Activated CD8-positive, alpha-beta memory T cell treated with anti-CD3 and anti-CD28 coated beads for 4 hours (primary cell): Measurements from ENCODE around the gene OTUD5.

ENCODE experiments used
- DNase-seq, 2 donors: peaks; one replicate each; pipeline ENCODE4 v3.0.0-alpha.2; 2020; ENCODE audit warnings: low read depth in 2 of 2

Gene OTUD5

DNA sequence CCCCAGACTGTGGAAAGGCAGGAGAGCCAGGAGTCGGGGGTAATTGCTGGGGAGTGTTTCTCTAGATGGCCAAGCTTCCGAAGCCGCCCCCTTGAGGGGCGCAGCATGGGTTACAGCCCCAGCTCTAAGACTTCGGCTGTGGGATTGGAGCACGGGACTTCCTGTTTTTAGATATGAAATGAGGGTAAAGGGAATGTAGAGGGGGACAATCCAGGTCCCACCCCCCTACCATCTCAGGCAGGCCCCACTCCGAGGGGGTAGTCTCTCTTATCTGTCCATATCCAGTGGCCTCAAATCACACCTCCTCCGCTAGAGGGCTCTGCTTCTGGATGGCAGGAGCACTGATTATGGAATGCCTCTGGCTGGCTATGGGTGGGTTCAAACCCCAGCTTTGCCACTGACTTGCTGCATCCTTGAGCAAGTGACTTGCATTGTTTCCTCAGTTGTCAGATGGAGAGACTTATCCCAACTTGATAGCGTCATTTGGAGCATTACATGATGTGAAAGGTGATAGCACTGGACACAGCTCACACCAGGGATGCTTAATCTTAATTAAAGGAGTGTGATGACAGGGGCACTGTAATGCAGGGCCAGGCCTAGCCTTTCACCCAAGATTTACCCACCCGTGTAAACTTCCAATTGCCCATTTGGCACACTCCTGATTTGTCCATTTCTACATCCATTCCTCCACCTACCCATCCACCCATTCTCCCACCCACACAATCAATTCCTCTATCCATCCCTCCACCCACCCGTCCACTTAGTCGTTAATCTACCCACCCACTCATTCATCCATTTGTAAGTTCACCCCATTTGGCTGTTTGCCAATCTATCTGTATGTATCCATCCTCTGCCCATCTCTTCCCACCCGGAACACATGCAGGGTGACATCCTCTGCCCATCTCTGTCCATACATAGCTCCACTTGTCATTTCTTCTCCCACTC lies 15.1 kb upstream of the OTUD5 start:
- DNase-seq, result no peak

GRCh38 chrX:48971249-48972219 lies 14.1 kb upstream of the OTUD5 start, which contains the start of gene KCND1:
KCND1 (minus strand) TSS chrX:48971844; CDS start chrX:48970271, 1,573 bp downstream.
- no peak for DNase-seq

DNA sequence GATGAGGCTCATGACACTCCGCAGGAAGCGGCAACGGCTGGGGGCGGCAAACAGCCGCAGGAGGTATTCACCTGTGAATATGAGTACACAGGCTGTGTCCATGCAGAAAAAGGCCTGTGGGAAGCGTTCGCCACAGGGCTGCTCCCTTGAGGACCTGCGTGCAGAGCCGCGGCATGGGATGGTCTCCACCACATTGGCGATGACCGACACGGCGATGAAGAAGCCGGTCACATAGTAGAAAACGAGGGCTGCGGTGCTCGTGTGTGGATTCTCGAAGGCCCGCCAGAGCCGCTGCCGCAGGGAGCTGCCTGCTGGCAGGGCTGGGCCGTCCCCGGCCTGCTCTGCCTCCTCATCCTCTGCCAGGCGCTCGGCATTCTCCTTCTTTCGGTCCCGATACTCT lies 12.1 kb upstream of the OTUD5 start:
- no peak for DNase-seq

- DNase-seq, result no peak
Observed at GRCh38 chrX:48968377-48968776, 11.0 kb upstream of the OTUD5 start.

- DNase-seq, result no peak
Observed at GRCh38 chrX:48966796-48967579, 9.6 kb upstream of the OTUD5 start.

- DNase-seq, result no peak
Observed at GRCh38 chrX:48965959-48966358, 8.6 kb upstream of the OTUD5 start.

DNA sequence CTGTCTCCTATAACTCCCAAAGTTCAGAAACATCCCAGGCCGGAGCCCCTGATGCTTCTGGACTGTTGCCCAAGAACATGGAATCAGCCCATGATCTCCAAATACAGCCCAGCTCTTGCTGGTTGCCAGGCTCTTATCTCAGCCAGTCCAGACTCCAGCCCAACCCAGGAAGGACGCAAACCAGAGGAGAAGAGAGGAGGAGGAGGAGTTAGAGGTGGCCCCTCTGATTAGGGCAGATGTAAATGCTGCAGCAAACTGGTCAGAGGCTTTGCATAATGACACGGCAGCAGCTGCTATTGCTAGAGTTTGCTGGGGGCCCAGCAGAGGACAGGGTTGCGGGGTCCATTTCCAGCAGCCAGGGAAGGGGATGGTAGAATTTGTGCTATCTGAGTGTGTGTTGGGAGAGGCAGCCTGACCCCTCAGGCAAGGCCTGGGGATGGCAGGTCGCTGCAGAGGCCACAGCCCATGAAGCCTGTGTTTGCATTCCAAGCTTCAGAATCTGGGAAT lies 4.2 kb upstream of the OTUD5 start:
- DNase-seq, result no peak

DNA sequence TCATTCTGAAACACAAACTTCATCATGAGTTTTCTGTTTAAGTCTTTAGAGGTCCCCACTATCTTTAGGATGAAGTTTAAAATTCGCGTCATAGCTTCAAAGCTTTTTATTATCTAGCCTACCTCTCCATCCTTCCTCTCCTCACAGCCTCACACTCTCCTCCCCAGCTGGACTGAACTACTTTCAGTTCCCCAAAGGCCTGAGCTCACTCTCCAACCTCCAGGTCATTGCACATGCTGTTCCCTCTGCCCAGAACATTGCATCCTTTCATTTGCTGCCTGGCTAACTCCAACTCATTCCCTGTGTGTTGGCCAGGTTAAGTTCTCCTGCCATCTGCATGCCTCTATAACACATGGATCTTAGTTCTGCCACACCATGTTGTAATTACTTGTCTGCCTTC lies 2.9 kb upstream of the OTUD5 start:
- DNase-seq, result no peak

- DNase-seq, result no peak
Observed at GRCh38 chrX:48958635-48959094, 1.3 kb upstream of the OTUD5 start.

GRCh38 chrX:48957827-48958634 lies 624 bp upstream of the OTUD5 start:
- DNase-seq, result peak; percentile 80 to 91

DNA sequence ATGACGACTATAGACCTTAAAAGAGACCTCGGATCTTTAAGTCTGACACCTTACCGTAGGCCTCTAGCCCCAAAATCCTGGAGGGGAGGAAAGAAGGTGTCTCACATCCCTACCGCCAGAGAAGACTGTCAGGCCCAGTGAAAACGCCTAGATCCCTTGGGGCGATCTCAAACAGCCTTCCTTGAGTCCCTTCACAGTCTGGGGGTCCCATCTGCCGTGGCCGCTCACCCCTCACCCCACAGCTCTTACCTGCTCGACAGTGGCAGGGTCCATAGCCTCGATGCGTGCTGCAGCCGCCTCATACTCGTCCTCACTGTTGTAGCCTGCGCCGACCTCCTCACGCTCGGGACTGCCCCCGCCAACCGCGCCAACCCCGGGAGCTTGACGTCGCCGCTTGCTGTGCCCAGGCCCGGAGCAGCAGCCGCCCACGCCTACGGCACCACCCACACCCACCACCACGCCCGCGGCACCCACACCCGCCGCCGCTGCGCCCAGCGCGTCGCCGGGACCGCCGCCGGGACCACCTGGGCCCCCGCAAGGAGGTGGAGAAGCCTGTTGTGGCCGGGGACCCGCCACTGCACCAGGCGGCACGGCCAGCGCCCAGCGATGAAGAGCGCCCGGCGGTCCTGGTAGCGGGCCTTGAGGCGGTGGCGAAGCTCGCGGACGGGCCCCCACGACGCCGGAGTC lies 536 bp downstream of the OTUD5 start:
- peak in 1 of 2 donors; percentile 50 for DNase-seq

- DNase-seq, result no peak
Observed at GRCh38 chrX:48948589-48948988, 8.8 kb downstream of the OTUD5 start.

- no peak for DNase-seq
Observed at GRCh38 chrX:48945517-48946348, 11.7 kb downstream of the OTUD5 start.

GRCh38 chrX:48942895-48943294 lies 14.5 kb downstream of the OTUD5 start:
- no peak for DNase-seq

- no peak for DNase-seq
Observed at GRCh38 chrX:48940404-48940955, 16.9 kb downstream of the OTUD5 start.

GRCh38 chrX:48939524-48940228 lies 17.7 kb downstream of the OTUD5 start:
- no peak for DNase-seq

- no peak for DNase-seq
Observed at GRCh38 chrX:48938721-48939425, 18.5 kb downstream of the OTUD5 start.
